Measurements from ENCODE around the gene OTULINL. TPM values are rescaled to one million over a fixed set of nuclear protein-coding genes. Genes with fewer than 3 reads are reported as not detected.

OTULINL gene
- total and polyA plus RNA-seq, 2 experiments from 2014 or later = 0.27 to 0.95 TPM

DNA sequence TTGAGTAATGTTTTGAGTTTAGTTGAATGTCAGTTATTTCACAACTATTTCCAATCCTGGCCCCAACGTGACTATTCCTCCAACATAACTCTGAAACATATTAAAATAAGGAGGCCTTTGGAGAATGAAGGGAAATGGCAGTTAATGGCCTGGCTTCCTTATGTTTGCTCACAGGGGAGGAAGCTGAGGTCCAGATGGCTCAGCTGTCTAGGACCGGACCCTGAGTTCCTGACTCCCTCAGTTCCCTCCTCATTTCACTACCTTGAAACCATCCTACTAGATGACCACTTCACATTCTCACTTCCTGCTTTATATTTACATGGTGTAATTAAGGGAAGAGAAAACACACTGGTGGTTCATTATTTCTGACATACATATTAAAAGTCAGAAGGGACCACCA lies 6.6 kb downstream of the OTULINL start:
- TF ChIP-seq, protein P1, sequence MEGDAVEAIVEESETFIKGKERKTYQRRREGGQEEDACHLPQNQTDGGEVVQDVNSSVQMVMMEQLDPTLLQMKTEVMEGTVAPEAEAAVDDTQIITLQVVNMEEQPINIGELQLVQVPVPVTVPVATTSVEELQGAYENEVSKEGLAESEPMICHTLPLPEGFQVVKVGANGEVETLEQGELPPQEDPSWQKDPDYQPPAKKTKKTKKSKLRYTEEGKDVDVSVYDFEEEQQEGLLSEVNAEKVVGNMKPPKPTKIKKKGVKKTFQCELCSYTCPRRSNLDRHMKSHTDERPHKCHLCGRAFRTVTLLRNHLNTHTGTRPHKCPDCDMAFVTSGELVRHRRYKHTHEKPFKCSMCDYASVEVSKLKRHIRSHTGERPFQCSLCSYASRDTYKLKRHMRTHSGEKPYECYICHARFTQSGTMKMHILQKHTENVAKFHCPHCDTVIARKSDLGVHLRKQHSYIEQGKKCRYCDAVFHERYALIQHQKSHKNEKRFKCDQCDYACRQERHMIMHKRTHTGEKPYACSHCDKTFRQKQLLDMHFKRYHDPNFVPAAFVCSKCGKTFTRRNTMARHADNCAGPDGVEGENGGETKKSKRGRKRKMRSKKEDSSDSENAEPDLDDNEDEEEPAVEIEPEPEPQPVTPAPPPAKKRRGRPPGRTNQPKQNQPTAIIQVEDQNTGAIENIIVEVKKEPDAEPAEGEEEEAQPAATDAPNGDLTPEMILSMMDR (IDR thresholded peaks at IDR 0.05; ENCODE audit: low read depth, low read length) = no peak
- Histone ChIP-seq H3K4me3 (no peak overlapping the region), H3K27ac (no peak overlapping the region), H3K9me3 (ENCODE audit: low read depth) (no peaks in the 10 kb centered on the region), H3K27me3 (peaks cover 15% of the 10 kb centered on the region), H3K4me1 (ENCODE audit: low read depth) (no peaks in the 10 kb centered on the region), H3K36me3 (no peaks in the 10 kb centered on the region)
- no peak for DNase-seq (ENCODE audit: low read depth in 1 of 2, low spot score in 1 of 2)

DNA sequence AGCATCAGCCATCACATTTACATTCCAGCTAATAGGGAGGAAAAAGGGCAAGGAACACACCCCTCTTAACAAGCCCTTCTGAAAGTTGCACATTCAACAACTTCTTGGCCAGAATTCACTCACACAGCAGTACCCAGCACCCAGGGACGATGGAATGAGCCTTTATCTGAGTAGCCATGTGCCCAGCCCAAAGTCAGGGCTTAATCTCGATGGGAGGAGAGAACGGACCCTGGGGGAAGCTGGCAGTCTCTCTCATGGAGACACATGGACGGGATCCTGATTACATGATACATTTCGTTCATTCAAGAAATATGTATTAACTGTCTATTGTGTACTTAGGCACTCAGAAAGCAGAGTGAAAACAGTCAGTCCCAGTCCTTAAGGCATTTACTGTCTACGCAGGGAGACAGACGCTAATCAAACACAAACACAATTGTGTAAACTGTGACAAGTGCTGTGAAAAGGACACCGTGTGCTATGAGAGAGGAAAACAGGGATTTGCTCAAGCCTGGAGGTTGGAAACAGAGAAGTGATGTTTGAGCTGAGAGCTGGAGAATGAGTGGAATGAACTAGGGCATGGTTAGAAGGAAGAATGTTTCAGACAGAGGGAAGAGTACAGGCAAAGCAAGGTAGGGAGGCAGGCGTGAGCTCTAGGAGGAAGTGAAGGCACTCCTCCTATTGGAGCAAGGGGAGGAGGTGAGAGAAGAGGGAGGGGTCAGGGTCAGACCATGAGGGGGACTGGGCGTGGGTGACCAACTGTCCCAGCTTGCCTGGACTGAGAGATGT lies 7.4 kb downstream of the OTULINL start:
- TF ChIP-seq, protein P1 (IDR thresholded peaks at IDR 0.05; ENCODE audit: low read depth, low read length) = no peak

DNA sequence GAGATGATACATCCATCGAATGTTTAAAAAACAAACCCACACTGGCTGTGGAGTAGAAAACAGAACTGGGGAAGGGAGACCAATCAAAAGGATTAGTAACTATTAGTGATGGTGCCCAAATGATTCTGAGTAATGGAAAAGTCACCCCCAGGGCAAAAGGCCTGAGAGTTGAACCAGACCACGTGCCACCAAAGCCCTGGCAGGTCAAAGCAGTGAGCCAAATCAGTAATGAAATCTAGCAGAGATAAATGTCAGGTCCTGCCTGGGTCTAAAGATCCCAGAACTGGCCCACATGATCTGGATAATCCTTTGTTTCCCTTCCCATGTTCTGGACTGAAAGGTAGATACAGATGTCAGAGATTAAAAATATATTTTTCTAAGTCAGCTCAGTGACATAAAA lies 9.4 kb downstream of the OTULINL start:
- TF ChIP-seq, protein P1 (IDR thresholded peaks at IDR 0.05; ENCODE audit: low read depth, low read length) = no peak
- no peaks in the 10 kb centered on the region for H3K27me3 ChIP-seq

More for the DNA sequence above, 7.4 kb downstream of the OTULINL start:
- Histone ChIP-seq H3K27me3 (peaks cover 7% of the 10 kb centered on the region), H3K27ac (no peak overlapping the region), H3K9me3 (ENCODE audit: low read depth) (no peaks in the 10 kb centered on the region), H3K4me1 (ENCODE audit: low read depth) (no peaks in the 10 kb centered on the region), H3K36me3 (no peaks in the 10 kb centered on the region), H3K4me3 (no peak overlapping the region)
- DNase-seq (ENCODE audit: low read depth in 1 of 2, low spot score in 1 of 2) = no peak

DNA sequence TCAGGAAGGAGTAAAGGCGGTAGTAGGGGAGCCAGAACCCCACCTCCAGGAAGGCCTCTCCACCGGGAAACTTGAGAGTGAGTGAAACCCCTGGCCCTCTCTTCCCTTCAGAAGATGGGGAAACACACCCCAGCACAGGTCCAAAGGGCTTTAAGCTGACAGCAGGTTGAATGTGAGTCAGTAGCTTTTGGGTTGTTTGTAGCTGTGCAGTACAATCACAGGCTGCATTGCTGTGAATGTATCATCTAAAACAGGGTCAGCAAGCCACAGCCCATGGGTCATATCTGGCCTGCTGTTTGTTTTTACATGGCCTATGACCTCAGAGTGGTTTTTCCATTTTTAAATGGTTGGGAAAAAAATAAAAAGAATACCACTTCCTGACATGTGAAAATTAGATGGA lies 10.0 kb downstream of the OTULINL start:
- Histone ChIP-seq H3K27me3 (no peaks in the 10 kb centered on the region), H3K27ac (no peak overlapping the region), H3K36me3 (no peaks in the 10 kb centered on the region), H3K9me3 (ENCODE audit: low read depth) (no peaks in the 10 kb centered on the region), H3K4me3 (no peak overlapping the region), H3K4me1 (ENCODE audit: low read depth) (no peaks in the 10 kb centered on the region)
- DNase-seq (ENCODE audit: low read depth in 1 of 2, low spot score in 1 of 2) = no peak
- TF ChIP-seq, protein P1 (IDR thresholded peaks at IDR 0.05; ENCODE audit: low read depth, low read length) = no peak

More for the DNA sequence above, 9.4 kb downstream of the OTULINL start:
- Histone ChIP-seq H3K9me3 (ENCODE audit: low read depth) (no peaks in the 10 kb centered on the region), H3K36me3 (no peaks in the 10 kb centered on the region), H3K4me3 (no peak overlapping the region), H3K4me1 (ENCODE audit: low read depth) (no peaks in the 10 kb centered on the region), H3K27ac (no peak overlapping the region)
- DNase-seq (ENCODE audit: low read depth in 1 of 2, low spot score in 1 of 2) = no peak

DNA sequence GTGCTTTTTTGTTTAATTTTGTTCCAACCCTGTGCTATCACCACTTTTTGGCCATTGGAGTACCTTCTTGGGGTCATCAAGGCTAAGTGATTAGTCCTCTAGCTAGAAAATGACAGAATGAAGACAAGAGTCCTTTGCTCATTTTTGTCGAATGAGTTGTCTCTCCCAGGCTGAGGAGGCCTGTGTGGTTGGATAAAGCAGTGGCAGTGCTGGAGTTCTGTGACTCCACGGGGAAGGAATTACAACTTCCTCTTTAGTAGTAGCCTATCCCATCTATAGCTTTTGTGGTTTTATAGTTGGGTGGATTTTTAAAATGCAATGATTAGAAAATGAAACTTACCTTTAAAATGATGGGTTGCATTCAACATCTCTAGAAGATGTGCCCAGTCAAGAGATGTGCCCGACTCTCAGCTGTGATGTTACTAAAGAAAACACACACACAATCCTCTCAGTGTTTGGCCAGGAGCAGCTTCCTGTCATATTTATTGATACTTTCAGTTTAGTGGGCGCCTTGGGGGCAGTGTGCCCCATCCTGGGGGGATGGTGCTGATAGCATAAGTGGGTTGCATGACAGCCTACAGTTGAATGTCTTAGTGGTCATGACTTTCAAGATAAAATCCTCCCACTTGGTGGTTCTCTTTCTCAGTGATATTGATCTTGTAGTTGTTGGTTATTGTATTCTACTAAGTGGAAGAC lies 11.9 kb downstream of the OTULINL start:
- DNase-seq (ENCODE audit: low read depth in 1 of 2, low spot score in 1 of 2) = no peak
- Histone ChIP-seq H3K27ac (no peak overlapping the region), H3K27me3 (no peaks in the 10 kb centered on the region), H3K9me3 (ENCODE audit: low read depth) (no peaks in the 10 kb centered on the region), H3K4me1 (ENCODE audit: low read depth) (no peaks in the 10 kb centered on the region), H3K36me3 (no peaks in the 10 kb centered on the region), H3K4me3 (no peak overlapping the region)
- TF ChIP-seq, protein P1 (IDR thresholded peaks at IDR 0.05; ENCODE audit: low read depth, low read length) = no peak

All from cardiac muscle cell (in vitro differentiated cells and primary cell).